Suprapubic skin (tissue), 4 donors: Measurements from ENCODE around the gene TRMT13. TPM values are rescaled to one million over a fixed set of nuclear protein-coding genes. Genes with fewer than 3 reads are reported as not detected.
A peak's percentile ranks its signal among the peaks of the same experiment; 100 is the strongest.

Experiments used
- DNase-seq, 2 donors: peaks; one replicate each; pipeline ENCODE4 v3.0.0-alpha.2; 2019; ENCODE audit warnings: low spot score in 2 of 2
- H3K27ac ChIP-seq: fragments of 200-600 bp; sonication (generic); one replicate; pipeline ENCODE4 v1.5.1; 2019
- H3K27me3 ChIP-seq: fragments of 200-600 bp; sonication (generic); one replicate; pipeline ENCODE4 v1.5.1; 2019
- H3K36me3 ChIP-seq: fragments of 200-600 bp; sonication (generic); one replicate; pipeline ENCODE4 v1.5.1; 2019
- H3K4me1 ChIP-seq: fragments of 200-600 bp; sonication (generic); one replicate; pipeline ENCODE4 v1.5.1; 2019
- H3K4me3 ChIP-seq: fragments of 200-600 bp; sonication (generic); one replicate; pipeline ENCODE4 v1.5.1; 2019; ENCODE audit warnings: mild to moderate bottlenecking
- H3K9me3 ChIP-seq: fragments of 200-600 bp; sonication (generic); one replicate; pipeline ENCODE4 v1.5.1; 2019
- EP300 ChIP-seq: sonication (generic); formaldehyde crosslinking; IDR thresholded peaks from one replicate; pipeline ENCODE4 v1.6.1; 2017; ENCODE audit warnings: antibody characterized with exemption
- POLR2A ChIP-seq, 2 donors: fragments of 450-650 bp; IDR thresholded peaks; one replicate each; pipeline ENCODE4 v1.6.1; 2017; ENCODE audit warnings: antibody characterized with exemption in 2 of 2, mild to moderate bottlenecking in 2 of 2, moderate library complexity in 2 of 2
- POLR2AphosphoS5 ChIP-seq, 3 donors: sonication (generic); formaldehyde crosslinking; IDR thresholded peaks; one replicate each; pipeline ENCODE4 v1.6.1; 2017; ENCODE audit warnings: antibody characterized with exemption in 3 of 3
- WGBS: methylation state at CpG from one replicate; pipeline ENCODE4 v1.1.5; 2018; 5-methylcytosine and 5-hydroxymethylcytosine counted together
- total RNA-seq, 4 donors: library from RNA; depleted of rRNA; stranded (reverse); fragments of >200 nt; gene quantifications; one replicate each; pipeline ENCODE4 v1.1.0, GENCODE V29; 2016
- TF ChIP-seq, protein P1 (sequence below), 2 donors: fragments of 200-600 bp in 1 of 2; fragments of 450-650 bp in 1 of 2; sonication (generic) in 1 of 2; IDR thresholded peaks; one replicate each; pipeline ENCODE4 v1.5.1; 2016 to 2019; ENCODE audit warnings: antibody characterized with exemption in 2 of 2, mild to moderate bottlenecking in 1 of 2, moderate library complexity in 1 of 2

Gene TRMT13
- total RNA-seq, 4 donors from 2014 or later: 10.8 to 33.7 (median 13.5) TPM

DNA sequence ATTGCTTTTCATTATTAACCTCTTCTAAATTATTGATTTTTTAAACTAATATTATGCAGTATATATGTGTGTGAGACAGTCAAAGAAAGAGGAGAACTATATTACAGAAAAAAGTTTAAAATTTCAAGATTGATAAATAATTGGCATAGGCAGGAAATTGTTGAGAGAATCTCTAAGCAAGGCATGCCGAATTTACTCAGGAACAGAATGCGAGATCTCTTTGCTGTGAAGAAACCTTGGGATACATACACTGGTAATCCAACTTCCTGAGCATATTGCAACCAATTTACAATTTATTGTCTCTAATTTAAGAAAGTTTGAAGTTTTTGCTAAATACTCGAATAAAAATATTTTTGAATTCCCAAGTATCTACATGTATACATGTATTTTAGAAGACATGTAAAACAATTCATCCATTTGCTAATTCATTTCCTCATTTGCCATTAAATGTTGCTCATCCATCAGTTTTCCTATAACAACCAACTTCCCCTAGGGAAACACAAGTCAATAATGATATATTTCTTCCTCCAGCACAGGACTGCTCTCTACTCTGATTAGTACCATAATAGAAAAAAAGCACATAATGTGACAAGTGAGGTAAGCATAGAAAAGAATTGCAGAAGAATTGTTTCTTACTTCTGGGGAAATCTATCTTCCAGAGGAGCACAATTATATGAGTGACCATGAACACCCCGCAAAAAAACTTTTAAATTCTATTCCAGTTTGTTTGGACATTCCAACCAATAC lies 44.5 kb downstream of the TRMT13 start:
- H3K27ac ChIP-seq: no peak overlapping the region

DNA sequence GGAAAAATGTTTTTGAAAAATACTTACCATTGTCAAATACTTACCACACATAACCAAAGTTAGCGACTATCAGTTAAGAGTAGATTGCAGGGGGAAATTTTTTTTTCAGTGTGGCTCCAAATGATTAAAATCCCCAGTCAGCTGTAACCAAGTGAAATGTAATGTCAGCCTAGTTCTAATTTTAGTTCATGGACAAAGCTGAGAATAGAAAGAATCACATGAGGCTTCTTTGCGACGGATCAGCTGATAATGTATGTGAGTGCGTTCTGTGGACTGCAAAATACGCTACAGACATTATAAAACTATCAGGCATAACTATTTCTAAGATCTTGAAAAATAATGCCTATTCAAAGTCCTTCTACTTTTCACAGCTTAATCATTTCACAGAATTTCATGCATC lies 45.1 kb downstream of the TRMT13 start, which contains the start of gene LRRC39:
TSS of gene LRRC39 (minus strand) at position 166 of the 400 bp plus-strand sequence. CDS start 9,740 bp downstream, outside the sequence.
- TF ChIP-seq POLR2AphosphoS5 (IDR thresholded peaks at IDR 0.05) (no peak), POLR2A (IDR thresholded peaks at IDR 0.05) (no peak), EP300 (no peak)
- TF ChIP-seq, protein P1, sequence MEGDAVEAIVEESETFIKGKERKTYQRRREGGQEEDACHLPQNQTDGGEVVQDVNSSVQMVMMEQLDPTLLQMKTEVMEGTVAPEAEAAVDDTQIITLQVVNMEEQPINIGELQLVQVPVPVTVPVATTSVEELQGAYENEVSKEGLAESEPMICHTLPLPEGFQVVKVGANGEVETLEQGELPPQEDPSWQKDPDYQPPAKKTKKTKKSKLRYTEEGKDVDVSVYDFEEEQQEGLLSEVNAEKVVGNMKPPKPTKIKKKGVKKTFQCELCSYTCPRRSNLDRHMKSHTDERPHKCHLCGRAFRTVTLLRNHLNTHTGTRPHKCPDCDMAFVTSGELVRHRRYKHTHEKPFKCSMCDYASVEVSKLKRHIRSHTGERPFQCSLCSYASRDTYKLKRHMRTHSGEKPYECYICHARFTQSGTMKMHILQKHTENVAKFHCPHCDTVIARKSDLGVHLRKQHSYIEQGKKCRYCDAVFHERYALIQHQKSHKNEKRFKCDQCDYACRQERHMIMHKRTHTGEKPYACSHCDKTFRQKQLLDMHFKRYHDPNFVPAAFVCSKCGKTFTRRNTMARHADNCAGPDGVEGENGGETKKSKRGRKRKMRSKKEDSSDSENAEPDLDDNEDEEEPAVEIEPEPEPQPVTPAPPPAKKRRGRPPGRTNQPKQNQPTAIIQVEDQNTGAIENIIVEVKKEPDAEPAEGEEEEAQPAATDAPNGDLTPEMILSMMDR (IDR thresholded peaks at IDR 0.05): no peak
- Histone ChIP-seq H3K36me3 (no peaks in the 10 kb centered on the region), H3K27me3 (no peaks in the 10 kb centered on the region), H3K9me3 (no peaks in the 10 kb centered on the region), H3K4me1 (no peaks in the 10 kb centered on the region), H3K4me3 (no peak within 1 kb of the TSS), H3K27ac (no peak within 1 kb of the TSS)
- DNase-seq: no peak
- WGBS: 69% methylated on average over 5 of the region's 5 CpGs

More for the DNA sequence above, 44.5 kb downstream of the TRMT13 start:
- WGBS: 88% methylated on average over 4 of the region's 4 CpGs
- no peaks in the 10 kb centered on the region for H3K36me3 ChIP-seq
- no peak for TF ChIP-seq EP300
- TF ChIP-seq POLR2A (IDR thresholded peaks at IDR 0.05): no peak
- TF ChIP-seq POLR2AphosphoS5 (IDR thresholded peaks at IDR 0.05): no peak
- TF ChIP-seq, protein P1 (IDR thresholded peaks at IDR 0.05): no peak
- no peaks in the 10 kb centered on the region for H3K27me3 ChIP-seq
- H3K9me3 ChIP-seq: no peaks in the 10 kb centered on the region
- no peak for DNase-seq
- no peaks in the 10 kb centered on the region for H3K4me1 ChIP-seq
- H3K4me3 ChIP-seq: no peak overlapping the region

DNA sequence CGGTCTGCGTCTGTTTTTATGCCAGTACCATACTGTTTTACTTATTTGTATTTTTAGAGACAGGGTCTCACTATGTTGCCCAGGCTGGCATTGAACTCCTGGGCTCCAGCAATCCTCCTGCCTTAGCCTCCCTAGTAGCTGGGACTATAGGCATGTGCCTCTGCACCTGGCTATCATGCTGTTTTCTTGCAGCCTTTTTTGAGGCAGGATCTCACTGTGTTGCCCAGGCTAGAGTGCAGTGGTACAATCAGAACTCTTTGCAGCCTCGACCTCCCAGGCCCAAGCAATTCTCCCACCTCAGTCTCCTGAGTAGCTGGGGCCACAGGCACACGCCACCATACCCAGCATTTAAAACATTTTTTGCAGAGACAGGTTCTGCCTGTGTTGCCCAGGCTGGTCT lies 50.4 kb downstream of the TRMT13 start:
- no peaks in the 10 kb centered on the region for H3K36me3 ChIP-seq
- no peaks in the 10 kb centered on the region for H3K4me1 ChIP-seq
- WGBS: 96% methylated on average over 4 of the region's 4 CpGs
- no peak for TF ChIP-seq POLR2AphosphoS5 (IDR thresholded peaks at IDR 0.05)
- no peak for TF ChIP-seq POLR2A (IDR thresholded peaks at IDR 0.05)
- TF ChIP-seq EP300: no peak
- TF ChIP-seq, protein P1 (IDR thresholded peaks at IDR 0.05): no peak
- DNase-seq: no peak
- no peaks in the 10 kb centered on the region for H3K9me3 ChIP-seq
- no peak overlapping the region for H3K4me3 ChIP-seq
- H3K27ac ChIP-seq: no peak overlapping the region
- no peaks in the 10 kb centered on the region for H3K27me3 ChIP-seq

DNA sequence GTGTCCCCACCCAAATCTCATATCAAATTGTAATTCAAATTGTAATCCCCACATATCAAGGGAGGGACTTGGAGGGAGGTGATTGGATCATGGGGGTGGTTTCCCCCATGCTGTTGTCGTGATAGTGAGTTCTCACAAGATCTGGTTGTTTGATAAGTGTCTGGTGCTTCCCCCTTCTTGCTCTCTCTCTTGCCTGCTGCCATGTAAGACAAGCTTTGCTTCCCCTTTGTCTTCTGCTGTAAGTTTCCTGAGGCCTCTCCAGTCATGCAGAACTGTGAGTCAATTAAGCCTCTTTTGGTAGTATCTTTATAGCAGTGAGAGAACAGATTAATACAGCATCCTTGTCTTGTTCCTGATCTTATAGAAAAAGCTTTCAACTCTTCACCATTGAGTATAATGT lies 51.6 kb downstream of the TRMT13 start:
- 54% methylated on average over 1 of the region's 1 CpG for WGBS
- no peak overlapping the region for H3K27ac ChIP-seq
- no peaks in the 10 kb centered on the region for H3K27me3 ChIP-seq
- TF ChIP-seq, protein P1 (IDR thresholded peaks at IDR 0.05): no peak
- TF ChIP-seq POLR2A (IDR thresholded peaks at IDR 0.05): no peak
- TF ChIP-seq EP300: no peak
- no peak for TF ChIP-seq POLR2AphosphoS5 (IDR thresholded peaks at IDR 0.05)
- no peak overlapping the region for H3K4me3 ChIP-seq
- no peak for DNase-seq
- no peaks in the 10 kb centered on the region for H3K9me3 ChIP-seq
- no peaks in the 10 kb centered on the region for H3K36me3 ChIP-seq
- H3K4me1 ChIP-seq: no peaks in the 10 kb centered on the region

- DNase-seq: peak in 1 of 2 donors; percentile 76
- H3K9me3 ChIP-seq: no peaks in the 10 kb centered on the region
- no peak overlapping the region for H3K27ac ChIP-seq
- WGBS: 58% methylated on average over 3 of the region's 3 CpGs
- TF ChIP-seq POLR2A (IDR thresholded peaks at IDR 0.05) (no peak), POLR2AphosphoS5 (IDR thresholded peaks at IDR 0.05) (no peak), EP300 (no peak)
- TF ChIP-seq, protein P1 (IDR thresholded peaks at IDR 0.05): no peak
- H3K36me3 ChIP-seq: no peaks in the 10 kb centered on the region
- no peaks in the 10 kb centered on the region for H3K27me3 ChIP-seq
- no peaks in the 10 kb centered on the region for H3K4me1 ChIP-seq
- H3K4me3 ChIP-seq: no peak overlapping the region
Observed at GRCh38 chr1:100187912-100188311, 54.9 kb downstream of the TRMT13 start.
